Measurements from ENCODE around the gene SLU7. TPM values are rescaled to one million over a fixed set of nuclear protein-coding genes. Genes with fewer than 3 reads are reported as not detected.

The SLU7 gene
- total and polyA plus RNA-seq, 9 of the 15 experiments (the other 6 are each of a cell fraction or from before 2014, with no cell fraction given) = 42.1 to 65.7 (median 54.8) TPM

- TF ChIP-seq TFE3 (CRISPR knock-in tag; IDR thresholded peaks at IDR 0.05) (no peak), ZNF280A (IDR thresholded peaks at IDR 0.05; ENCODE audit: low read depth, partially characterized antibody) (no peak), AFF4 (CRISPR knock-in tag; IDR thresholded peaks at IDR 0.05) (no peak), FOXA1 (IDR thresholded peaks at IDR 0.05; ENCODE audit: borderline replicate concordance) (no peak), HDAC6 (IDR thresholded peaks at IDR 0.05; ENCODE audit: low read depth, low read length) (no peak), PTTG1 (tag; IDR thresholded peaks at IDR 0.05; ENCODE audit: low read depth) (no peak), TRIM24 (IDR thresholded peaks at IDR 0.05) (peak in 1 of 2 experiments; percentile 27; a peak in 1 of 4 replicates), CLOCK (CRISPR knock-in tag; IDR thresholded peaks at IDR 0.05; ENCODE audit: borderline replicate concordance) (no peak), GTF2B (IDR thresholded peaks at IDR 0.05; ENCODE audit: extremely low read depth, insufficient read length) (no peak), ZNF224 (CRISPR knock-in tag; IDR thresholded peaks at IDR 0.05) (no peak), MCM5 (IDR thresholded peaks at IDR 0.05; ENCODE audit: low read depth) (no peak), ZNF347 (CRISPR knock-in tag; IDR thresholded peaks at IDR 0.05; ENCODE audit: low read depth) (no peak), KDM5B (IDR thresholded peaks at IDR 0.05; ENCODE audit: insufficient replicate concordance, low read depth, low read length) (no peak), BACH1 (tag; IDR thresholded peaks at IDR 0.05) (no peak), ZNF121 (CRISPR knock-in tag; conservative IDR thresholded peaks at IDR 0.05) (no peak), MLLT1 (IDR thresholded peaks at IDR 0.05) (no peak), GTF2A2 (tag; IDR thresholded peaks at IDR 0.05) (no peak)
These were observed 40.6 kb downstream of the SLU7 start (continued) for GRCh38 chr5:160378330-160378729.
